ENCODE measurements around the gene HMG20A. TPM values are rescaled to one million over a fixed set of nuclear protein-coding genes. Genes with fewer than 3 reads are reported as not detected.
A peak's percentile ranks its signal among the peaks of the same experiment; 100 is the strongest.

Gene HMG20A
- total and polyA plus RNA-seq, 5 donors = 20.4 to 51.9 (median 39.9) TPM

- no peak for ATAC-seq
- Histone ChIP-seq H3K27me3 (ENCODE audit: control insufficient read depth, insufficient read depth) (no peaks in the 10 kb centered on the region), H3K9me3 (ENCODE audit: control insufficient read depth, low read length) (no peaks in the 10 kb centered on the region), H3K4me3 (ENCODE audit: low read length) (no peak overlapping the region), H3K27ac (ENCODE audit: low read length) (no peak overlapping the region), H3K4me1 (ENCODE audit: control insufficient read depth, insufficient read depth, low read length) (peaks cover 4% of the 10 kb centered on the region)
- WGBS = 90% methylated on average over 7 of the region's 7 CpGs
- DNase-seq = peak in 1 of 3 donors; percentile 2
- intact Hi-C loops (cut with DNase I) = no loop called here
Observed at GRCh38 chr15:77530576-77530975, 109.9 kb downstream of the HMG20A start.

GRCh38 chr15:77531191-77532000 lies 110.7 kb downstream of the HMG20A start:
- 94% methylated on average over 26 of the region's 26 CpGs for WGBS
- H3K27ac ChIP-seq (ENCODE audit: low read length) = no peak overlapping the region
- H3K4me1 ChIP-seq (ENCODE audit: control insufficient read depth, insufficient read depth, low read length) = peaks cover 4% of the 10 kb centered on the region
- intact Hi-C loops (cut with DNase I) = no loop called here
- no peak overlapping the region for H3K4me3 ChIP-seq (ENCODE audit: low read length)
- DNase-seq (peak in 1 of 3 donors; percentile 23), ATAC-seq (no peak)
- no peaks in the 10 kb centered on the region for H3K27me3 ChIP-seq (ENCODE audit: control insufficient read depth, insufficient read depth)
- no peaks in the 10 kb centered on the region for H3K9me3 ChIP-seq (ENCODE audit: control insufficient read depth, low read length)

- H3K9me3 ChIP-seq (ENCODE audit: control insufficient read depth, low read length) = no peaks in the 10 kb centered on the region
- no peak overlapping the region for H3K27ac ChIP-seq (ENCODE audit: low read length)
- no peaks in the 10 kb centered on the region for H3K27me3 ChIP-seq (ENCODE audit: control insufficient read depth, insufficient read depth)
- DNase-seq (no peak), ATAC-seq (no peak)
- H3K4me1 ChIP-seq (ENCODE audit: control insufficient read depth, insufficient read depth, low read length) = peaks cover 4% of the 10 kb centered on the region
- no peak overlapping the region for H3K4me3 ChIP-seq (ENCODE audit: low read length)
- intact Hi-C loops (cut with DNase I) = no loop called here
- 80% methylated on average over 3 of the region's 3 CpGs for WGBS
Observed at GRCh38 chr15:77532067-77532710, 111.5 kb downstream of the HMG20A start.

GRCh38 chr15:77532846-77533245 lies 112.2 kb downstream of the HMG20A start:
- Histone ChIP-seq H3K27ac (ENCODE audit: low read length) (no peak overlapping the region), H3K4me1 (ENCODE audit: control insufficient read depth, insufficient read depth, low read length) (peaks cover 4% of the 10 kb centered on the region), H3K27me3 (ENCODE audit: control insufficient read depth, insufficient read depth) (no peaks in the 10 kb centered on the region), H3K9me3 (ENCODE audit: control insufficient read depth, low read length) (no peaks in the 10 kb centered on the region), H3K4me3 (ENCODE audit: low read length) (no peak overlapping the region)
- WGBS = 88% methylated on average over 7 of the region's 7 CpGs
- intact Hi-C loops (cut with DNase I) = no loop called here
- DNase-seq (no peak), ATAC-seq (no peak)

GRCh38 chr15:77533578-77534430 lies 113.1 kb downstream of the HMG20A start:
- 51% methylated on average over 13 of the region's 13 CpGs for WGBS
- intact Hi-C loops (cut with DNase I) = no loop called here
- DNase-seq (no peak), ATAC-seq (no peak)
- Histone ChIP-seq H3K9me3 (ENCODE audit: control insufficient read depth, low read length) (no peaks in the 10 kb centered on the region), H3K4me1 (ENCODE audit: control insufficient read depth, insufficient read depth, low read length) (no peaks in the 10 kb centered on the region), H3K4me3 (ENCODE audit: low read length) (no peak overlapping the region), H3K27me3 (ENCODE audit: control insufficient read depth, insufficient read depth) (no peaks in the 10 kb centered on the region), H3K27ac (ENCODE audit: low read length) (no peak overlapping the region)

Other genes starting within 250 kb of the HMG20A start
- 10 to 100 TPM; 71.7 to 97.3 (median 91.3) TPM for gene PEAK1, start 784 bp upstream of the HMG20A start, total RNA-seq
- 13.8 TPM for gene PEAK1, start 784 bp upstream of the HMG20A start, polyA plus RNA-seq
- 10 to 100 TPM in 1 of 4 donors, 1 to 10 TPM in 3; 5.7 to 12.1 (median 8.6) TPM for gene LINGO1, start 212.0 kb downstream of the HMG20A start, total RNA-seq
- 5.1 TPM for gene LINGO1, start 212.0 kb downstream of the HMG20A start, polyA plus RNA-seq

All from right cardiac atrium (tissue), 5 donors.